Anterior cingulate cortex (tissue), 58 donors: ENCODE measurements around the gene IAH1.
A peak's percentile ranks its signal among the peaks of the same experiment; 100 is the strongest.

ENCODE experiments used
- DNase-seq, 58 donors: peaks; one replicate each; lab custom pipeline; 2025; lab: John Stamatoyannopoulos, UW

Gene IAH1

GRCh38 chr2:9524291-9524690, 49.9 kb downstream of the IAH1 start:
- DNase-seq: no peak

GRCh38 chr2:9525266-9525665, 50.9 kb downstream of the IAH1 start:
- DNase-seq: no peak

GRCh38 chr2:9527995-9528787, 53.8 kb downstream of the IAH1 start:
- no peak for DNase-seq

- DNase-seq: no peak
These were observed 58.1 kb downstream of the IAH1 start for GRCh38 chr2:9532421-9532820.

- no peak for DNase-seq
These were observed 59.3 kb downstream of the IAH1 start for GRCh38 chr2:9533663-9534062.

- DNase-seq: no peak
These were observed 60.8 kb downstream of the IAH1 start for GRCh38 chr2:9535177-9535576.

GRCh38 chr2:9536504-9536903, 62.2 kb downstream of the IAH1 start:
- DNase-seq: no peak

GRCh38 chr2:9538000-9538507, 63.7 kb downstream of the IAH1 start:
- DNase-seq: peak in 1 of 58 donors; percentile 41
